GM19452 (cell line): ENCODE data around the gene PEX14.

Experiments
- ATAC-seq: cut with Tn5 transposase; IDR thresholded peaks from one replicate; pipeline ENCODE4 v1.9.1; 2021; ENCODE audit not compliant: unreplicated experiment

Gene PEX14

GRCh38 chr1:10538646-10539355 lies 64.1 kb downstream of the PEX14 start:
- no peak for ATAC-seq

GRCh38 chr1:10539411-10540043 lies 64.8 kb downstream of the PEX14 start:
- no peak for ATAC-seq

GRCh38 chr1:10540277-10541005 lies 65.7 kb downstream of the PEX14 start:
- no peak for ATAC-seq

- ATAC-seq, result no peak
These were observed 66.5 kb downstream of the PEX14 start for GRCh38 chr1:10541286-10541685.

- no peak for ATAC-seq
These were observed 69.5 kb downstream of the PEX14 start for GRCh38 chr1:10544239-10544638.

- no peak for ATAC-seq
These were observed 72.1 kb downstream of the PEX14 start for GRCh38 chr1:10546896-10547295.

GRCh38 chr1:10549904-10550664 lies 75.3 kb downstream of the PEX14 start:
- ATAC-seq, result no peak

GRCh38 chr1:10553118-10553517 lies 78.4 kb downstream of the PEX14 start:
- ATAC-seq, result no peak

GRCh38 chr1:10555635-10556429 lies 81.1 kb downstream of the PEX14 start:
- ATAC-seq, result no peak

- no peak for ATAC-seq
These were observed 81.8 kb downstream of the PEX14 start for GRCh38 chr1:10556430-10557005.

- no peak for ATAC-seq
These were observed 83.0 kb downstream of the PEX14 start for GRCh38 chr1:10557714-10558113.

- ATAC-seq, result no peak
These were observed 84.6 kb downstream of the PEX14 start for GRCh38 chr1:10559386-10559785.

GRCh38 chr1:10561497-10561896 lies 86.7 kb downstream of the PEX14 start:
- ATAC-seq, result no peak

- no peak for ATAC-seq
These were observed 87.2 kb downstream of the PEX14 start for GRCh38 chr1:10561955-10562354.

GRCh38 chr1:10564063-10564462 lies 89.3 kb downstream of the PEX14 start:
- ATAC-seq, result no peak

- no peak for ATAC-seq
These were observed 94.8 kb downstream of the PEX14 start for GRCh38 chr1:10569531-10569930.

- no peak for ATAC-seq
These were observed 100.9 kb downstream of the PEX14 start for GRCh38 chr1:10575616-10576015.

GRCh38 chr1:10578070-10578469 lies 103.3 kb downstream of the PEX14 start:
- no peak for ATAC-seq

- ATAC-seq, result no peak
These were observed 108.9 kb downstream of the PEX14 start for GRCh38 chr1:10583641-10584040.

- ATAC-seq, result no peak
These were observed 110.5 kb downstream of the PEX14 start for GRCh38 chr1:10585242-10585641.
